Mesothelial cell of epicardium (in vitro differentiated cells): ENCODE data around the gene QRICH2. TPM values are rescaled to one million over a fixed set of nuclear protein-coding genes. Genes with fewer than 3 reads are reported as not detected.
"Not testable (repeated sequence)": the region's sequence is repeated elsewhere in the genome, so short reads cannot be mapped to it uniquely, and the experiment has no call there.

Source experiments
- DNase-seq, 2 experiments: peaks; one replicate each; pipeline ENCODE4 v3.0.0; 2021; ENCODE audit warnings: low spot score in 2 of 2; ENCODE audit not compliant: unreplicated experiment in 2 of 2
- H3K27ac Mint-ChIP-seq: 2 replicates; pipeline ENCODE4 v1.8.0; 2021; ENCODE audit warnings: mixed read lengths
- H3K27me3 Mint-ChIP-seq: 2 replicates; pipeline ENCODE4 v1.8.0; 2021; ENCODE audit warnings: low read depth, mixed read lengths
- H3K36me3 Mint-ChIP-seq: 2 replicates; pipeline ENCODE4 v1.8.0; 2021; ENCODE audit warnings: mixed read lengths
- H3K4me1 Mint-ChIP-seq: 2 replicates; pipeline ENCODE4 v1.8.0; 2021; ENCODE audit warnings: mixed read lengths
- H3K4me3 Mint-ChIP-seq: 2 replicates; pipeline ENCODE4 v1.8.0; 2021; ENCODE audit warnings: mild to moderate bottlenecking, moderate library complexity, mixed read lengths
- H3K9me3 Mint-ChIP-seq: 2 replicates; pipeline ENCODE4 v1.8.0; 2021; ENCODE audit warnings: mixed read lengths
- total RNA-seq: library from RNA; stranded (reverse); gene quantifications from 3 replicates; pipeline ENCODE4 v1.2.1, GENCODE V29; 2021
- TF ChIP-seq, protein P1 (sequence below): fragments of 200-600 bp; sonication (generic); IDR thresholded peaks from one replicate; pipeline ENCODE4 v1.5.0; 2021; ENCODE audit warnings: antibody characterized with exemption; ENCODE audit not compliant: unreplicated experiment

The QRICH2 gene
- total RNA-seq, 1 donor from 2014 or later, result 7.2 TPM

DNA sequence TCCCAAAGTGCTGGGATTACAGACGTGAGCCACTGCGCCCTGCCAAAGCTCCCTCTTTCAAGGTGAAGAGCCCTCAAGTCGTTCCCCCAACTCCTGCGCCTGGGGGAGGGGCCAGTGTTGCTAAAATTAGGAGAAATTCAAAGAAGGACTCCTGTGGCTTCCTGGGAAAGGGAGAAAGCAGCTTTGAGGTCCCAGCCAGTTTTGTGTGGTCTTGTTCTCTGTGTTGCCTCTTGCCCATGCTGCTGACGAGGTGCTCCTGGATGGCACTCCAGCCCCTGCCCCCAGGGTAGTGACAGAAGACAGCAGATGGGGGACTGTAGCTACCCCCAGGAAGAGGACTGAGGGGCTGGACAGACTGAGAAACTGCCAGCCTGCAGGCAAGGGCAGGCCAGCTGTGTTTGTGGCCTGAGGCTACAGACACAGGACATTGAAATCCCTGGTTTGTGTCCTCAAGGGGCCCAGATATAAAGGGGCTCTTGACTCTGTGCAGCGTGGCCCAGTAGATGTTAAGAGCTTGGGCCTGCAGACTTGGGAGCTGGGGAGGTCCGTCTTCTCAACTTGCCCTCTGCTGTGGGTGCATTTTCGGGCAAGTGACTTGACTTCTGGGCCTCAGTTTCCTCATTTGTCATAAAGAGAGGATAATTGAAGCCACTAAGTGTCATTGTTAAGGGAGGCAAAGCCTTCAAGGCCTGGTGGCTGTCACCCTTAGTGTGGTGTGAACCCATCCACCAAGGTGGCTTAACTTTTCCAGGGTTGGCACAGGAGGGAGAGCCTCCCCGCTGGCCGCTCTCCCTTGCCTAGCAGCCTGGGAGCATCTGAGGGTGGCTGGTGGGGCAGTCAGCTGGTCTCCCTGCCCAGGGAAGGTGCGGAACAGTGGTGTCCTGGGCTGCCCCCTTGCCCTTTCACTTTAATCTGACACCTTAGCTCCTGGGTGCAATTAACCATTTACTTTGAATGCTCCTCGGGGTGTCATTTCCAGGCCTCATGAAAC, 38.8 kb downstream of the QRICH2 start:
- DNase-seq, result no peak
- no peak overlapping the region for H3K4me3 Mint-ChIP-seq

DNA sequence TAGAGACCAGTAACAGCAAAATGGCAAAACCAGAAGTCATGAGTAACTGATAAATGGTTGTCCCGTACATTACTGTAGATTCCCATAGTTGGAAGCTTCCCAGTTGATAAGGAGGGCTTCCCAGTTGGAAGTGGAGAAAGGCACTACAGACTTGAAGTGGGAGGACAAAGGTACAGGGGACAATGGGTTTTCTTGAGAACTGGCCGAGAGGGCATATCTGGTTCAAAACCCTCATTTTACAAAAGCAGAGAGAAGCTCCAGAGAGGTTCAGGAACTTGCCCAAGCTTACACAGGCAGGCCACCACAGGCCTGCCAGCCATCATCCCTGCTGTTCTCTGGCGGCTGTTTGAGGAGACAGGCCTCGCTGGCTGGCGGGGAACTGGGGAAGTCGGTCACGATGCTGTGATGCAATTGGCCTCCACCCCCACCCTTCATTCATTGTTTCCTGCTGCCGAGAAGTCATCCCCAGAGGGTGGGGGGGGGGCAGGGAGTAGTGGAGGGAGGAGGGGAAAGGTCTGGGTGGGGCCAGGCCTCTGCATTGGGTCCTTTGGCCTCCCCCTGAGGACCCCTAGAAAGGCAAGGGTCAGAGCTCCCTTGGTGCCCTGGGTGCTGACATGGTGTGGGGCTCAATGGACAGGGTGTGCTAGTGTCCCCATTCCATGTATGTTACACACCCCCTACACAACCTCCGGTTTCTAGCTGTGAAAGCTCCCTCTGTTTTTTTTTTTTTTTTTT, 39.9 kb downstream of the QRICH2 start:
- Mint-ChIP-seq H3K36me3 (no peaks in the 10 kb centered on the region), H3K4me1 (peaks cover 27% of the 10 kb centered on the region), H3K9me3 (no peaks in the 10 kb centered on the region), H3K27me3 (no peaks in the 10 kb centered on the region), H3K27ac (peak overlapping the region; percentile 56), H3K4me3 (peak overlapping the region; percentile 42)
- TF ChIP-seq, protein P1, sequence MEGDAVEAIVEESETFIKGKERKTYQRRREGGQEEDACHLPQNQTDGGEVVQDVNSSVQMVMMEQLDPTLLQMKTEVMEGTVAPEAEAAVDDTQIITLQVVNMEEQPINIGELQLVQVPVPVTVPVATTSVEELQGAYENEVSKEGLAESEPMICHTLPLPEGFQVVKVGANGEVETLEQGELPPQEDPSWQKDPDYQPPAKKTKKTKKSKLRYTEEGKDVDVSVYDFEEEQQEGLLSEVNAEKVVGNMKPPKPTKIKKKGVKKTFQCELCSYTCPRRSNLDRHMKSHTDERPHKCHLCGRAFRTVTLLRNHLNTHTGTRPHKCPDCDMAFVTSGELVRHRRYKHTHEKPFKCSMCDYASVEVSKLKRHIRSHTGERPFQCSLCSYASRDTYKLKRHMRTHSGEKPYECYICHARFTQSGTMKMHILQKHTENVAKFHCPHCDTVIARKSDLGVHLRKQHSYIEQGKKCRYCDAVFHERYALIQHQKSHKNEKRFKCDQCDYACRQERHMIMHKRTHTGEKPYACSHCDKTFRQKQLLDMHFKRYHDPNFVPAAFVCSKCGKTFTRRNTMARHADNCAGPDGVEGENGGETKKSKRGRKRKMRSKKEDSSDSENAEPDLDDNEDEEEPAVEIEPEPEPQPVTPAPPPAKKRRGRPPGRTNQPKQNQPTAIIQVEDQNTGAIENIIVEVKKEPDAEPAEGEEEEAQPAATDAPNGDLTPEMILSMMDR, result no peak
- DNase-seq, result no peak

More for the DNA sequence above, 38.8 kb downstream of the QRICH2 start:
- Mint-ChIP-seq H3K36me3 (no peaks in the 10 kb centered on the region), H3K9me3 (no peaks in the 10 kb centered on the region), H3K4me1 (peaks cover 22% of the 10 kb centered on the region), H3K27me3 (no peaks in the 10 kb centered on the region), H3K27ac (peak overlapping the region; percentile 16)
- TF ChIP-seq, protein P1, result no peak

DNA sequence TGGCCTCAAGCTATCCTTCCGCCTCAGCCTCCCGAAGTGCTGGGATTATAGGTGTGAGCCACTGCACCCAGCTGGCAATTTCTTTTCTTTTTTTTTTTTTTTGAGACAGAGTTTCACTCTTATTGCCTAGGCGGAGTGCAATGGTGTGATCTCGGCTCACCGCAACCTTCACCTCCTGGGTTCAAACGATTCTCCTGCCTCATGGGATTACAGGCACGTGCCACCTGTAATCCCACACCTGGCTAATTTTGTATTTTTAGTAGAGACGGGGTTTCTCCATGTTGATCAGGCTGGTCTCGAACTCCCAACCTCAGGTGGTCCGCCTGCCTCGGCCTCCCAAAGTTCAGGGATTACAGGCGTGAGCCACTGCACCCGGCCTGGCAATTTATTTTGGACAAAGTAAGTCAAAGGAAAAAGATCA, 40.5 kb downstream of the QRICH2 start:
- not testable (repeated sequence) for H3K36me3 Mint-ChIP-seq, DNase-seq, H3K9me3 Mint-ChIP-seq, H3K27me3 Mint-ChIP-seq
- Mint-ChIP-seq H3K4me1 (peaks cover 31% of the 10 kb centered on the region), H3K4me3 (peak overlapping the region; percentile 42), H3K27ac (peak overlapping the region; percentile 56)

DNA sequence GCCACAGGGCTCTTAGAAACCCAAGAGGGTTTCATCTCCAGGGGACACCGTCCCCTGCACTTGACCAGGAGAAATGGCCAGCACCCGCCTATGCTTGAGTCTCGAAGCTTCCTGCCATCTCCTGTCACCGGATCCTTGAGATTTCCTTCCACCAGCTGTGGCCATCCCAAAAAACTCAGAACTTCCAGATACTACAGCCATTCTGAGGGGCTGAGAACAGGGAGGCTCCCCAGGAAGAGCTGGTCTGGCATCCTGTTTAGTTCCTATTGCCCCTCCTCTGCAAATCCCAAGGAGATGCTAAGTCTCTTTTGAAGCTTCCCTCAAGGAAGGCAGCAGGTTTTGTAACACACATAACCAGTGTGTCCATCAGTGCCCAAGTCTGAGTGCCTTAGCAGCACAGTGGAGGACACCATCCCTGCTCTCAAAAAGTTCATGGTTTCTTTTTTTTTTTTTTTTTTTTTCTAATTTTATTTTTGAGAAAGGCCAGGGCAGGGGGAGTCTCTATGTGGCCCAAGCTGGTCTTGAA, 41.0 kb downstream of the QRICH2 start:
- no peaks in the 10 kb centered on the region for H3K36me3 Mint-ChIP-seq
- peaks cover 33% of the 10 kb centered on the region for H3K4me1 Mint-ChIP-seq
- no peaks in the 10 kb centered on the region for H3K9me3 Mint-ChIP-seq
- peak overlapping the region; percentile 92 for H3K27ac Mint-ChIP-seq
- H3K27me3 Mint-ChIP-seq, result no peaks in the 10 kb centered on the region
- DNase-seq, result no peak
- H3K4me3 Mint-ChIP-seq, result peak overlapping the region; percentile 79
- TF ChIP-seq, protein P1, result no peak

DNA sequence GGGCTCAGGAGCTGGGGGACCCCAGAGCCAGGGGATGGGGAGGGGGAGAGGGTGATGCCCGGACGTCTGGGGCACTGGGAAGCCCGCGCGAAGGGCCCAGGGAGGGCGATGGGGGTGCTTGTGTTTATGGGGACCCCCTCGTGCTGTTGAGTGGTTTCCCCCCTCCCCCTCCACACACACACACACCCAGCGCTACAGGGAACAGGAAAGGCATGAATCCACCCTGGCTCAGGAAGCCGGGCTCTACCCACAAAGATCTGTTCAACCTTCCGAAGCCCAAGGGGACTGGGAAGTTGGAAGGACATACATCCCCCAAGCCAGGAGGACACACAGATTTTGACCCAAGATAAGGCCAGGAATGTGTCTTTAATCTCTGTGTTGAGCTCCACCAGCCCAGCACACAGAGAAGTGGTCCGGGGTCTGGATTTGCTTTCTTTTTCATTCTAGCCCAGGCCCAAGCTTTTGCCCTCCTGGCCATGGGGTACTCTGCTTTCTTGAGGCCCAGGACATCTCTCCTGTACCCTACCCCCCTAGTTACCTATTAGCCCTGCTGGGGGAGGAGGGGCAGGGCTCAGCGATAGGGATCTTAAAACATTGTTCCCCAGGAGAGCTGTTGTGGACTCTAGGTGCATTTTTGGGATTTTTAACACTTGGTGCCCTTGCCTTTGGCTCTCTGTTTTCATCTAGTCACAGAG, 41.7 kb downstream of the QRICH2 start:
- TF ChIP-seq, protein P1, result no peak
- Mint-ChIP-seq H3K4me3 (peak overlapping the region; percentile 79), H3K27me3 (no peaks in the 10 kb centered on the region), H3K27ac (peak overlapping the region; percentile 92), H3K4me1 (peaks cover 33% of the 10 kb centered on the region), H3K36me3 (no peaks in the 10 kb centered on the region), H3K9me3 (no peaks in the 10 kb centered on the region)
- no peak for DNase-seq
